ENCODE measurements around the gene ASZ1.

DNA sequence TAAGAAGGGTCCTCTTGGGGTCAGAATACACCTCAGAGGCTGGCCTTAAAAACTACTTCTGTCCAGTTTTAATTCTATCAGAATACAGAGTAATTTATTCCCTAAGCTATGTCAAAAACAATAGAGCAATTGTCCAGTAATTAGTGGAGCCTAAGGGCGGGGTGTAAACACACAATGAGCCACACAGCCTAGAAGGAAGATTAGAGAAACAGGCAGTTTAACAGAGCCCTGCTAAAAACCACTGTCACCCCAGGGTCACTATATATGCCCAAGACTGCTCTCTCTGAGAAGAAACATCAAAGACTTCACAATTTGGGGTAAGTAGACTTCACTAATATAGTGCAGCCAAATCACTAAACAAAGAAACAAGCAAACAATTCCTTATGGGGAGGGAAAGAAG, 77.3 kb downstream of the ASZ1 start:
- TF ChIP-seq, protein P1, sequence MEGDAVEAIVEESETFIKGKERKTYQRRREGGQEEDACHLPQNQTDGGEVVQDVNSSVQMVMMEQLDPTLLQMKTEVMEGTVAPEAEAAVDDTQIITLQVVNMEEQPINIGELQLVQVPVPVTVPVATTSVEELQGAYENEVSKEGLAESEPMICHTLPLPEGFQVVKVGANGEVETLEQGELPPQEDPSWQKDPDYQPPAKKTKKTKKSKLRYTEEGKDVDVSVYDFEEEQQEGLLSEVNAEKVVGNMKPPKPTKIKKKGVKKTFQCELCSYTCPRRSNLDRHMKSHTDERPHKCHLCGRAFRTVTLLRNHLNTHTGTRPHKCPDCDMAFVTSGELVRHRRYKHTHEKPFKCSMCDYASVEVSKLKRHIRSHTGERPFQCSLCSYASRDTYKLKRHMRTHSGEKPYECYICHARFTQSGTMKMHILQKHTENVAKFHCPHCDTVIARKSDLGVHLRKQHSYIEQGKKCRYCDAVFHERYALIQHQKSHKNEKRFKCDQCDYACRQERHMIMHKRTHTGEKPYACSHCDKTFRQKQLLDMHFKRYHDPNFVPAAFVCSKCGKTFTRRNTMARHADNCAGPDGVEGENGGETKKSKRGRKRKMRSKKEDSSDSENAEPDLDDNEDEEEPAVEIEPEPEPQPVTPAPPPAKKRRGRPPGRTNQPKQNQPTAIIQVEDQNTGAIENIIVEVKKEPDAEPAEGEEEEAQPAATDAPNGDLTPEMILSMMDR (IDR thresholded peaks at IDR 0.05; ENCODE audit: borderline replicate concordance, extremely low read depth, low read length, poor library complexity, severe bottlenecking): no peak
- no peak for TF ChIP-seq EZH2 (IDR thresholded peaks at IDR 0.05; ENCODE audit: borderline replicate concordance, low read depth, low read length, severe bottlenecking)

Measured in DND-41 (cell line).